Muscle layer of colon (tissue), 2 donors: ENCODE measurements around the gene PLBD1.

Experiments
- H3K27ac ChIP-seq: one replicate; pipeline ENCODE4 v1.7.0; 2013; ENCODE audit warnings: low read depth, mild to moderate bottlenecking, low read length, moderate library complexity
- H3K27me3 ChIP-seq, 2 donors: one replicate each; pipeline ENCODE4 v1.7.0; 2013; ENCODE audit warnings: low read length in 2 of 2, mild to moderate bottlenecking in 2 of 2; ENCODE audit not compliant: insufficient read depth in 2 of 2, control insufficient read depth in 1 of 2
- H3K36me3 ChIP-seq: one replicate; pipeline ENCODE4 v1.7.0; 2013; ENCODE audit warnings: mild to moderate bottlenecking, low read length; ENCODE audit not compliant: insufficient read depth
- H3K4me1 ChIP-seq: one replicate; pipeline ENCODE4 v1.7.0; 2013; ENCODE audit warnings: mild to moderate bottlenecking, low read length; ENCODE audit not compliant: insufficient read depth
- H3K4me3 ChIP-seq, 2 donors: one replicate each; pipeline ENCODE4 v1.7.0; 2013; ENCODE audit warnings: low read length in 2 of 2, low read depth in 1 of 2, mild to moderate bottlenecking in 1 of 2, moderate library complexity in 1 of 2
- H3K9ac ChIP-seq: one replicate; pipeline ENCODE4 v1.7.0; 2013; ENCODE audit warnings: low read length
- H3K9me3 ChIP-seq: one replicate; pipeline ENCODE4 v1.7.0; 2013; ENCODE audit warnings: mild to moderate bottlenecking, low read length
- donor health status: abdominal sarcoma.
- donor health status: Adenocarcinoma of cecum.

PLBD1 gene

GRCh38 chr12:14591719-14592118, 24.0 kb upstream of the PLBD1 start:
- H3K4me3 ChIP-seq: no peak overlapping the region
- no peak overlapping the region for H3K27ac ChIP-seq
- no peaks in the 10 kb centered on the region for H3K9me3 ChIP-seq
- no peaks in the 10 kb centered on the region for H3K36me3 ChIP-seq
- no peak overlapping the region for H3K9ac ChIP-seq
- H3K27me3 ChIP-seq: no peaks in the 10 kb centered on the region
- H3K4me1 ChIP-seq: no peaks in the 10 kb centered on the region

GRCh38 chr12:14589169-14590004, 21.7 kb upstream of the PLBD1 start:
- no peaks in the 10 kb centered on the region for H3K9me3 ChIP-seq

DNA sequence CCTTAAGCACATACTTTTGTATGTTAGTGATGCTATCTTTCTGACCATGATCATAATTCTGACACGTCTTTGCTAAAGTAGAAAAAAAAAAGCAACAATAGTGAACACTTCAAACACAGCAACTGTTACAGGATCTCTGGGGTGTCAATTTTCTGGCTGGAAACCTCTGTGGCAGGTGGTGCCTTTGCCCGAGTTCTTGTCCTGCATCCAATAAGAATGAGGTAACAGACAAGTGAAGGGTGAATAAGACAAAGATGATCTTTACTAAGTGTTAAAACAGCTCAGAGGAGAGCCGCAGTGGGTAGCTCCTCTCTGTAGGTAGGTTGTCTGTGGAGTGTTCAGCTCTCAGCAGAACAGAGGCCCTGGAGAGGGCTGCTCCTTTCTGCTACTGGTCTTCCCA, 20.9 kb upstream of the PLBD1 start:
- Histone ChIP-seq H3K4me3 (no peak overlapping the region), H3K27ac (no peak overlapping the region), H3K9ac (no peak overlapping the region), H3K4me1 (no peaks in the 10 kb centered on the region), H3K36me3 (no peaks in the 10 kb centered on the region), H3K27me3 (no peaks in the 10 kb centered on the region), H3K9me3 (no peaks in the 10 kb centered on the region)

More at GRCh38 chr12:14589169-14590004, 21.7 kb upstream of the PLBD1 start:
- H3K4me1 ChIP-seq: no peaks in the 10 kb centered on the region
- H3K27me3 ChIP-seq: no peaks in the 10 kb centered on the region
- no peak overlapping the region for H3K27ac ChIP-seq
- H3K36me3 ChIP-seq: no peaks in the 10 kb centered on the region
- no peak overlapping the region for H3K4me3 ChIP-seq
- no peak overlapping the region for H3K9ac ChIP-seq

- H3K4me3 ChIP-seq: no peak overlapping the region
- H3K9ac ChIP-seq: no peak overlapping the region
- H3K4me1 ChIP-seq: no peaks in the 10 kb centered on the region
- no peak overlapping the region for H3K27ac ChIP-seq
- H3K36me3 ChIP-seq: no peaks in the 10 kb centered on the region
- H3K9me3 ChIP-seq: no peaks in the 10 kb centered on the region
- H3K27me3 ChIP-seq: no peaks in the 10 kb centered on the region
Observed at GRCh38 chr12:14578646-14579045, 11.0 kb upstream of the PLBD1 start.

DNA sequence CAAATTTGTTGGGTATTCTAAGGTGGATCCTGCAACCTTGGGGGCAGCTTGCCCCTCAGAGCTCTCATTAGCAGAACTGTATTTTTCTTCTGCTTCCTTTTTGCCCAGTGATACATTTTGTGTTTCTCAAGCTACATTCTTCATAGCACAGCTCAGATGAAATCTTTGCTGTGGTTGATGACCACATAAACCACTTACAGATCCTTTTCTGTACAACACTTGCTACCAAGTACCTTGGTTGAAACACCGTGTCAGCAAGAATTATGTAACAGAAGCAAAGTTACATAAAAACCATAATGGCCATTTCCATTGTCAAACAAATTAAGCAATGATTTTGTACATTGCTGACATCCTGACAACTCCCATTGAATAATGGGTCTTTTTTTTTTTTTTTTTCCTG, 9.7 kb upstream of the PLBD1 start:
- Histone ChIP-seq H3K9me3 (no peaks in the 10 kb centered on the region), H3K36me3 (no peaks in the 10 kb centered on the region), H3K9ac (no peak overlapping the region), H3K4me3 (no peak overlapping the region), H3K27me3 (no peaks in the 10 kb centered on the region), H3K4me1 (no peaks in the 10 kb centered on the region), H3K27ac (no peak overlapping the region)

- Histone ChIP-seq H3K9me3 (no peaks in the 10 kb centered on the region), H3K9ac (no peak overlapping the region), H3K36me3 (no peaks in the 10 kb centered on the region), H3K27me3 (no peaks in the 10 kb centered on the region), H3K4me1 (no peaks in the 10 kb centered on the region), H3K4me3 (no peak overlapping the region), H3K27ac (no peak overlapping the region)
Observed at GRCh38 chr12:14576896-14577295, 9.2 kb upstream of the PLBD1 start.

- Histone ChIP-seq H3K4me1 (no peaks in the 10 kb centered on the region), H3K36me3 (no peaks in the 10 kb centered on the region), H3K9me3 (no peaks in the 10 kb centered on the region), H3K27ac (no peak overlapping the region), H3K9ac (no peak overlapping the region), H3K27me3 (no peaks in the 10 kb centered on the region), H3K4me3 (no peak overlapping the region)
Observed at GRCh38 chr12:14575585-14575984, 7.9 kb upstream of the PLBD1 start.

GRCh38 chr12:14573118-14573517, 5.4 kb upstream of the PLBD1 start:
- Histone ChIP-seq H3K9ac (no peak overlapping the region), H3K4me3 (no peak overlapping the region), H3K27me3 (no peaks in the 10 kb centered on the region), H3K9me3 (no peaks in the 10 kb centered on the region), H3K4me1 (peaks cover 2% of the 10 kb centered on the region), H3K36me3 (no peaks in the 10 kb centered on the region), H3K27ac (no peak overlapping the region)

DNA sequence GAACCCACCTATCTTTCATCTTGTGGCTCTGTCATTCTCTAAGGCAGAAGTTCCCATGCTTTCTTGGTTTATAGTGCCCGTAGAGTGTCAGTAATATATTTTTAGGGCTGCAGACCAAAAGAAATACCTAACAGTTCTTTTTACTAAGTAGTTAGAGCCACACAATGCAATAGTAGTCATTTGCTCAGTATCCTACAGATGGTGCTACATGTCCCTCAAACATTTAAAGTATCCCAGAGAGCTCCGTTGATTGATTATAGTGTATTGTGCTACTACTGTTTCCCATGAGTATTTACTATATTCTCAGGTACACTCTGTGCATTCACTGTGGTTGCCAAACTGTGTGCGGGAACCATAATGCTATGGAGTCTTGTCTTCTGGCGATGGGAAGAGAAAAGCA, 4.7 kb upstream of the PLBD1 start:
- Histone ChIP-seq H3K9me3 (no peaks in the 10 kb centered on the region), H3K4me3 (no peak overlapping the region), H3K27me3 (no peaks in the 10 kb centered on the region), H3K9ac (no peak overlapping the region), H3K27ac (no peak overlapping the region), H3K4me1 (peaks cover 3% of the 10 kb centered on the region), H3K36me3 (no peaks in the 10 kb centered on the region)

GRCh38 chr12:14571779-14572178, 4.1 kb upstream of the PLBD1 start:
- no peaks in the 10 kb centered on the region for H3K36me3 ChIP-seq
- H3K27me3 ChIP-seq: no peaks in the 10 kb centered on the region
- H3K4me3 ChIP-seq: no peak overlapping the region
- no peak overlapping the region for H3K9ac ChIP-seq
- H3K4me1 ChIP-seq: peaks cover 3% of the 10 kb centered on the region
- H3K27ac ChIP-seq: no peak overlapping the region
- no peaks in the 10 kb centered on the region for H3K9me3 ChIP-seq

DNA sequence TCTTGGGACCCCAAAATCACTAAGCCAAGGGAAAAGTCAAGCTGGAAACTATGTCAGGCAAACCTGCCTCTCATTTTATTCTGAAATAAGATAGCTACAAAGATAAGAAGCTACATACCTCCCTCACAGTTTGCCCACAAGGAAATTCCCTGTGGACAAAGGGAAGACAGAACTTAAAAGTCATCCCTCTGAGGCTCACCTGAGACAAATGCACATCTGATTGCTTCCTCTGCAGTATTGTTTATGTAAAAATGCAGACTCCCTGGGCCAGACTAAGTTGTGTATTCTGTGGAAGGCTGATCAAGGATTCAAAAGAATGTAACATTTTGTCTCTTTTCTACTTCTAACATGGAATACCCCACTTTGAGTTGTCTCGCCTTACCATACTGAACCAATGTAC, 2.5 kb upstream of the PLBD1 start:
- Histone ChIP-seq H3K4me1 (peaks cover 3% of the 10 kb centered on the region), H3K27ac (no peak overlapping the region), H3K4me3 (no peak overlapping the region), H3K9me3 (no peaks in the 10 kb centered on the region), H3K9ac (no peak overlapping the region), H3K36me3 (no peaks in the 10 kb centered on the region), H3K27me3 (no peaks in the 10 kb centered on the region)

GRCh38 chr12:14564336-14564959, 3.2 kb downstream of the PLBD1 start:
- Histone ChIP-seq H3K36me3 (no peaks in the 10 kb centered on the region), H3K27me3 (no peaks in the 10 kb centered on the region), H3K9me3 (no peaks in the 10 kb centered on the region), H3K9ac (no peak overlapping the region), H3K27ac (no peak overlapping the region), H3K4me1 (peaks cover 3% of the 10 kb centered on the region), H3K4me3 (no peak overlapping the region)
